ENCODE results near the gene C22orf23. TPM values are rescaled to one million over a fixed set of nuclear protein-coding genes. Genes with fewer than 3 reads are reported as not detected.

Gene C22orf23
- polyA plus RNA-seq, 2 of the 4 experiments (the other 2 are of a cell fraction), result 0.26 to 0.52 TPM

DNA sequence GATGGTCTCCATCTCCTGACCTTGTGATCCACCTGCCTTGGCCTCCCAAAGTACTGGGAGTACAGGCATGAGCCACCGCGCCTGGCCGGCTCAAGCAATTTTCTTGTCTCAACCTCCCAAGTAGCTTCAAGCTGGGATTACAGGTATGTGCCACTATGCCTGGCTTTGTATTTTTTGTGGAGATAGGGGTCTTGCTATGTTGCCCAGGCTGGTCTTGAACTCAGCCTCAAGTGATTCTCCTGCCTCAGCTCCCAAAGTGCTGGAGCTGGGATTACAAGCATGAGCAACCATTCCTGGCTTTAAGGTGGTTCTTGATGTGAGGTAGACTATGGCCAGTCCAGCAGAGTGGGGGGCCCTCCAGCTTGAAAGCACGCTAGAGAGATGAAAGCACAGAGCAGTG lies 7.7 kb upstream of the C22orf23 start:
- CTCF ChIA-PET, result no interaction called here

More for the DNA sequence above, 7.7 kb upstream of the C22orf23 start:
- H3K4me3 ChIP-seq, result no peak overlapping the region
- H3K9me3 ChIP-seq, result no peaks in the 10 kb centered on the region
- no peak overlapping the region for H3K27ac ChIP-seq
- WGBS (ENCODE audit: missing lambda C conversion rate), result 98% methylated on average over 4 of the region's 4 CpGs
- H3K4me1 ChIP-seq, result no peaks in the 10 kb centered on the region
- no peak for ATAC-seq
- DNase-seq (ENCODE audit: low read depth in 1 of 2, low spot score in 1 of 2), result no peak
- no peak overlapping the region for H3K4me2 ChIP-seq
- POLR2A ChIA-PET, result no interaction called here
- no peak for FAIRE-seq
- TF ChIP-seq EHF (CRISPR knock-in tag; IDR thresholded peaks at IDR 0.05) (no peak), RAD21 (conservative IDR thresholded peaks at IDR 0.05 in 1 of 2, IDR thresholded peaks at IDR 0.05 in 1 of 2) (no peak), HOXB5 (CRISPR knock-in tag; IDR thresholded peaks at IDR 0.05) (no peak), MAFK (IDR thresholded peaks at IDR 0.05; ENCODE audit: partially characterized antibody) (no peak), CTCF (IDR thresholded peaks at IDR 0.05) (no peak), FOXS1 (CRISPR knock-in tag; IDR thresholded peaks at IDR 0.05) (no peak), ATOH8 (CRISPR knock-in tag; IDR thresholded peaks at IDR 0.05; ENCODE audit: low read depth) (no peak), EHMT2 (IDR thresholded peaks at IDR 0.05; ENCODE audit: low read depth) (no peak), HOXB13 (CRISPR knock-in tag; IDR thresholded peaks at IDR 0.05; ENCODE audit: low read depth) (no peak), HOXA7 (CRISPR knock-in tag; IDR thresholded peaks at IDR 0.05) (no peak), JUN (IDR thresholded peaks at IDR 0.05) (no peak), REST (IDR thresholded peaks at IDR 0.05) (no peak), RCOR1 (IDR thresholded peaks at IDR 0.05; ENCODE audit: low read depth, low read length) (no peak)
- TF ChIP-seq, protein P1, sequence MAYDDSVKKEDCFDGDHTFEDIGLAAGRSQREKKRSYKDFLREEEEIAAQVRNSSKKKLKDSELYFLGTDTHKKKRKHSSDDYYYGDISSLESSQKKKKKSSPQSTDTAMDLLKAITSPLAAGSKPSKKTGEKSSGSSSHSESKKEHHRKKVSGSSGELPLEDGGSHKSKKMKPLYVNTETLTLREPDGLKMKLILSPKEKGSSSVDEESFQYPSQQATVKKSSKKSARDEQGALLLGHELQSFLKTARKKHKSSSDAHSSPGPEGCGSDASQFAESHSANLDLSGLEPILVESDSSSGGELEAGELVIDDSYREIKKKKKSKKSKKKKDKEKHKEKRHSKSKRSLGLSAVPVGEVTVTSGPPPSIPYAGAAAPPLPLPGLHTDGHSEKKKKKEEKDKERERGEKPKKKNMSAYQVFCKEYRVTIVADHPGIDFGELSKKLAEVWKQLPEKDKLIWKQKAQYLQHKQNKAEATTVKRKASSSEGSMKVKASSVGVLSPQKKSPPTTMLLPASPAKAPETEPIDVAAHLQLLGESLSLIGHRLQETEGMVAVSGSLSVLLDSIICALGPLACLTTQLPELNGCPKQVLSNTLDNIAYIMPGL (CRISPR knock-in tag; IDR thresholded peaks at IDR 0.05; ENCODE audit: borderline replicate concordance), result no peak
- TF ChIP-seq, protein P2, sequence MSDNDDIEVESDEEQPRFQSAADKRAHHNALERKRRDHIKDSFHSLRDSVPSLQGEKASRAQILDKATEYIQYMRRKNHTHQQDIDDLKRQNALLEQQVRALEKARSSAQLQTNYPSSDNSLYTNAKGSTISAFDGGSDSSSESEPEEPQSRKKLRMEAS (IDR thresholded peaks at IDR 0.05), result no peak
